HG02970 (cell line): ENCODE results near the gene RFC4.
A peak's percentile ranks its signal among the peaks of the same experiment; 100 is the strongest.
"Not testable (repeated sequence)": the region's sequence is repeated elsewhere in the genome, so short reads cannot be mapped to it uniquely, and the experiment has no call there.

Experiments
- ATAC-seq: cut with Tn5 transposase; IDR thresholded peaks from one replicate; pipeline ENCODE4 v1.9.1; 2021; ENCODE audit warnings: mild to moderate bottlenecking, moderate library complexity, moderate number of reproducible peaks; ENCODE audit not compliant: unreplicated experiment, low FRiP score

Gene RFC4

GRCh38 chr3:186806089-186807055 is at the start of gene RFC4:
RFC4 (minus strand) TSS chr3:186806482; CDS start chr3:186804713, 1,769 bp downstream.
- ATAC-seq, result peak; percentile 79

DNA sequence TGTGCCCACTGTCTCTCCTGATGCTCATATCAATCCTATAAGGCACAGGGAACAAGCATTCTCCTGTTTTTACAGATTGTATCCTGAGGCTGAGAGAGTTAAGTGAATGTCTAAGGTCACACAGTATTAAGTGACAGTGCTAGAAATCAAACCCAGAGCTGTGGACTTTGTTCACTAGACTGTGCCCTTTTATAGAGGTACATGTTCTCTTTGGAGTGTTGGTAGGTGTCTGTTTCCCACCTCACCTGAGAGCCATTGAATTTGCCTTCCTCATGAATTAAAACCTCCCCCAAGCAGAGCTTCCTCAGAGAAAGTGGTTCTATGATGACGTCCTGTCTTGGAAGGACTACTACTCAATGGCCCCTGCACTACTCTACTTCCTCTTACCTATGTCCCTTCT is 48.7 kb upstream of the RFC4 start:
- ATAC-seq, result no peak

- ATAC-seq, result no peak
Measured at GRCh38 chr3:186854146-186854545, 47.9 kb upstream of the RFC4 start.

- no peak for ATAC-seq
Measured at GRCh38 chr3:186852994-186853393, 46.7 kb upstream of the RFC4 start.

DNA sequence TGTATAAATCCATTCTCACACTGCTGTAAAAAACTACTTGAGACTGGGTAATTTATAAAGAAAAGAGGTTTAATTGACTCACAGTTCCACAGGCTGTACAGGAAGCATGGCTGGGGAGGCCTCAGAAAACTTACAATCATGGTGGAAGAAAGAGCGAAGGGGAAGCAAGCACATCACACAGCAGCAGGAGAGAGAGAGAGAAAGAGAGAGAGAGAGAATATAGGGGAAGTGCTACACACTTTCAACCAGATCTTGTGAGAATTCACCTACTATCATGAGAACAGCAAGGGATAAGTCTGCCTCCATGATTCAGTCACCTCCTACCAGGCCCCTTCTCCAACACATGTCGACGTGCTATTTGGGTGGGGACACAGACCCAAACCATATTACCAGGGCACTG is 45.6 kb upstream of the RFC4 start:
- not testable (repeated sequence) for ATAC-seq

- ATAC-seq, result no peak
Measured at GRCh38 chr3:186849374-186849975, 43.2 kb upstream of the RFC4 start.

DNA sequence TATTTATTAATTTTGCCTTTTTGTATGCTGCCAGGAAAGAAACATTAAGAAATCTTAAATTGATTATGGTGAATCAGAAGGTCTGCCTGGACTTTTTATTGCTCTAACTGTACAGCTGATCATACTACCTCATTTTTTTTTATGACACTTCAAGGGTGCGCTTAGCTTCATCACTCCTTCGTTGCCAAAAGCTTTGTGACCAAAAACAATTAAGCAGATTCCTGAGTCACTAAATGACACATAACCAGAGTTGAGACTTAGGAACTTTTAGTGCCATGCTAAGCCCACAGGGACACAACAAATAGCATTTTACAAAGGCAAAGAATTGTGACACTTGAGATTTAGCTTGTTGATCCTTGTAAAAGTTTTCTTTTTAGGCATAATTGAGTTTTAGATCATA is 41.2 kb upstream of the RFC4 start:
- ATAC-seq, result no peak

- ATAC-seq, result no peak
Measured at GRCh38 chr3:186845756-186846155, 39.5 kb upstream of the RFC4 start.

GRCh38 chr3:186844908-186845307 is 38.6 kb upstream of the RFC4 start:
- no peak for ATAC-seq

- ATAC-seq, result no peak
Measured at GRCh38 chr3:186843039-186843432, 36.8 kb upstream of the RFC4 start.

GRCh38 chr3:186842426-186843038 is 36.2 kb upstream of the RFC4 start, which contains the start of gene ADIPOQ:
ADIPOQ (plus strand) TSS chr3:186842710; CDS start chr3:186853059, 10,349 bp downstream.
- ATAC-seq, result no peak

DNA sequence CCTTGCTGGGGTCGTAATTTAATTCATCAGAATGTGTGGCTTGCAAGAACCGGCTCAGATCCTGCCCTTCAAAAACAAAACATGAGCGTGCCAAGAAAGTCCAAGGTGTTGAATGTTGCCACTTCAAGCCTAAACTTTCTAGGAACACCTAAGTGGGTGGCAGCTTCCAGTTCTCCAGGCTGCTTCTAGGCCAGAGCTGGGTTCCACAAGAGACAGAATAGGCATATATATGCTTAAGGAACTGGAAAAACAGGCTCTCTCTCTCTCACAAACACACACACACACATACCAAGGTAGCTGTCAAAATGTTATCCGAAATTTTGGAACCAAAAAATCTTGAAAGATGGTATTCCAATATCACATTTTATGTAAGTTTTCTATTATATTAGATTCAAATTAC is 35.3 kb upstream of the RFC4 start:
- no peak for ATAC-seq

DNA sequence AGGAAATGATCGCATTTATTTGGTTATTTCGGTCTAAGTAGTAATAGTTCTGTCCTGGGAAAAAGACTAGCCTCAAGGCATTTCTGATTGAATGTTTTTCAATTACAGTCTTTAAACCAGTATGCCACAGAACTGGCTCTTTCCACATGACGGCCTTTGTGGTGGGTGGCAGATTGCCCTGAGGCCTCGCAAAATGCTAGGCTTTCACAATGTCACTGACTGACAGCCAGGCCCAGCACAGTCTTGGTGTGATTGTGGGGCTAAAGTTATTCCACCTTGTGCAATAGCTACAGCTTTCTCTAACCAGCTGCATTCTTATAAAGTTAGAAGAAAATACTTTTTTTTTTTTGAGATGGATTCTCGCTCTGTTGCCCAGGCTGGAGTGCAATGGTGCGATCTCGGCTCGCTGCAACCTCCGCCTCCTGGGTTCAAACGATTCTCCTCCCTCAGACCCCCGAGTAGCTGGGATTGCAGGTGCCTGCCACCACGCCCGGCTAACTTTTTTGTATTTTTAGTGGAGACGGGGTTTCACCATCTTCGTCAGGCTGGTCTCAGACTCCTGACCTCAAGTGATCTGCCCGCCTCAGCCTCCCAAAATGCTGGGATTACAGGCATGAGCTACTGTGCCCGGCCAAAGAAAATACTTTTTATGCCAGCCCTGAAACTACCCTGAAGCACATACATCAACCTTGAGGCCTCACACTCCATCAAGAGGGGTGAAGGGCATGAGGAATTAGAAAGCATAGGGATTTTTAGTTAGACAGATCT is 33.8 kb upstream of the RFC4 start:
- no peak for ATAC-seq

GRCh38 chr3:186832276-186832675 is 26.0 kb upstream of the RFC4 start:
- ATAC-seq, result no peak

- no peak for ATAC-seq
Measured at GRCh38 chr3:186831798-186832197, 25.5 kb upstream of the RFC4 start.

DNA sequence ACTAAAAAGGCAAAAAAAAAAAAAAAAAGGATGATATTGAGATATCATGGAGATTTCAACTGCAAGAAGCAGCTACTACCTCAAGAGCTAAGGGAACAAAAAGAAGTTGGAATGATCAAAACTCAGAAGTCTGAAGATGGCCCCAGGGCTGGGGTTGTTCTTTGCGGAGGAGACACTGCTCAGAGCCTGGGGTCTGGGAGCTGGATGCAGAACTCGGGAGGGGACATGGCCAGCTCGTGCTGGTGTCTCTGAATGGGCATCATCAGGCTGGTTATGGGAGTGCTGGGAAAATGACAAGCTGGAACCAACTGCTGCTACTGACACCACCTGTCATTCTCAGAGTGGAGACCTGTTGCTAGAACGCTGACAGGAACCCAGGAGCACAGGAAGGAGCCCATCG is 22.1 kb upstream of the RFC4 start:
- ATAC-seq, result no peak

GRCh38 chr3:186826976-186827857 is 20.9 kb upstream of the RFC4 start:
- ATAC-seq, result peak; percentile 84

GRCh38 chr3:186826410-186826975 is 20.2 kb upstream of the RFC4 start:
- ATAC-seq, result no peak

DNA sequence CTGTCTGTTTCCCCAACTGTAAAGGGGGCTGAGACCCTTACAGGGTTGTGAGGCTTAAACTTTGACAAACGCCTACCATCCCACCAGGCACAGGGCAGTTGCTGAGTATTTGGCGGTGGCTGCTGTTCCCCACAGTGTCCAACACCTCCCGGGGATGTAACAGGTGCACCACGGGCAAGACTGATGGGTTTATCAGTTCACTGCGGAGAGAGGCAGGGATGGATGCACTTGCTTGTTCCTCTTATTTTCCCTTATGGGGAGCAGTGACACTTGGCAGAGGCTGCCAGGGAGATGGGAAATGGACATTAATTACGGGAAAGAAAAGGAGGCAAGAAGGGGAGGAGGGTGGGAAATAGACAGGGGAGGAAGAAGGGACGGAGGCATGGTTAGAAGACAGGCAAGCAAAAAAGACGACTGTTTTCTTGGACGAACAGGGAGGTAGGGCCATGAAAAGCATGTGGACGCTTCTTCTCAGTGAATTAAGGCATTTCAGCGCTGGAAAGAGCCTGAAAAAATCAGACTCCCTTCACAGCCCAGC is 19.7 kb upstream of the RFC4 start:
- ATAC-seq, result no peak
